H9 (cell line): Measurements from ENCODE around the gene DIAPH2. TPM values are rescaled to one million over a fixed set of nuclear protein-coding genes. Genes with fewer than 3 reads are reported as not detected.

Experiments
- DNase-seq: peaks from one replicate; pipeline ENCODE4 v3.0.0-alpha.2; 2017
- H2AFZ ChIP-seq: one replicate; pipeline ENCODE4 v1.6.1; 2013; ENCODE audit warnings: mild to moderate bottlenecking, low read length, control low read depth, moderate library complexity
- H2AK5ac ChIP-seq: 2 replicates; pipeline ENCODE4 v1.6.1; 2013; ENCODE audit warnings: low read length, control low read depth, mixed read lengths; ENCODE audit not compliant: insufficient read length
- H2BK120ac ChIP-seq: one replicate; pipeline ENCODE4 v1.6.1; 2013; ENCODE audit warnings: low read depth, mild to moderate bottlenecking, low read length, control low read depth, inconsistent platforms; ENCODE audit not compliant: poor library complexity, severe bottlenecking
- H2BK12ac ChIP-seq: 2 replicates; pipeline ENCODE4 v1.6.1; 2013; ENCODE audit warnings: low read length, control low read depth, mixed read lengths, low read depth; ENCODE audit not compliant: insufficient read length
- H2BK15ac ChIP-seq: 2 replicates; pipeline ENCODE4 v1.6.1; 2013; ENCODE audit warnings: low read depth, low read length, control low read depth
- H2BK20ac ChIP-seq: one replicate; pipeline ENCODE4 v1.6.1; 2013; ENCODE audit warnings: low read depth, mild to moderate bottlenecking, low read length, control low read depth, inconsistent platforms; ENCODE audit not compliant: poor library complexity, severe bottlenecking
- H2BK5ac ChIP-seq: 2 replicates; pipeline ENCODE4 v1.6.1; 2013; ENCODE audit warnings: low read length, control low read depth, mixed read lengths; ENCODE audit not compliant: insufficient read length
- H3K14ac ChIP-seq: 2 replicates; pipeline ENCODE4 v1.6.1; 2013; ENCODE audit warnings: low read length, control low read depth; ENCODE audit not compliant: insufficient read depth
- H3K18ac ChIP-seq: 2 replicates; pipeline ENCODE4 v1.6.1; 2013; ENCODE audit warnings: low read depth, mild to moderate bottlenecking, mixed read lengths, low read length, control low read depth; ENCODE audit not compliant: insufficient read length
- H3K23ac ChIP-seq: 2 replicates; pipeline ENCODE4 v1.6.1; 2013; ENCODE audit warnings: low read length, control low read depth, mixed read lengths, low read depth; ENCODE audit not compliant: insufficient read length
- H3K23me2 ChIP-seq: 2 replicates; pipeline ENCODE4 v1.6.1; 2013; ENCODE audit warnings: low read depth, mild to moderate bottlenecking, mixed read lengths, low read length, control low read depth; ENCODE audit not compliant: insufficient read length, poor library complexity, severe bottlenecking
- H3K27ac ChIP-seq: 2 replicates; pipeline ENCODE4 v1.5.1; 2013; ENCODE audit warnings: low read length, control low read depth, mixed read lengths, low read depth; ENCODE audit not compliant: insufficient read length
- H3K27me3 ChIP-seq: 2 replicates; pipeline ENCODE4 v1.6.1; 2013; ENCODE audit warnings: low read length, control low read depth, inconsistent platforms; ENCODE audit not compliant: insufficient read depth
- H3K4ac ChIP-seq: 2 replicates; pipeline ENCODE4 v1.6.1; 2013; ENCODE audit warnings: low read depth, mild to moderate bottlenecking, control low read depth, inconsistent platforms, low read length, moderate library complexity
- H3K4me1 ChIP-seq: 2 replicates; pipeline ENCODE4 v1.6.1; 2013; ENCODE audit warnings: low read length, control low read depth, inconsistent platforms; ENCODE audit not compliant: insufficient read depth
- H3K4me2 ChIP-seq: 2 replicates; pipeline ENCODE4 v1.6.1; 2013; ENCODE audit warnings: low read length, control low read depth, mixed read lengths; ENCODE audit not compliant: insufficient read length, insufficient read depth
- H3K56ac ChIP-seq: 2 replicates; pipeline ENCODE4 v1.6.1; 2013; ENCODE audit warnings: low read depth, mild to moderate bottlenecking, mixed read lengths, low read length, control low read depth; ENCODE audit not compliant: insufficient read length
- H3K79me1 ChIP-seq: 2 replicates; pipeline ENCODE4 v1.6.1; 2013; ENCODE audit warnings: low read depth, mild to moderate bottlenecking, moderate library complexity, low read length, control low read depth, inconsistent platforms; ENCODE audit not compliant: insufficient read depth, poor library complexity, severe bottlenecking
- H3K79me2 ChIP-seq: 2 replicates; pipeline ENCODE4 v1.6.1; 2013; ENCODE audit warnings: low read length, control low read depth, inconsistent platforms; ENCODE audit not compliant: insufficient read depth
- H3K9ac ChIP-seq: 2 replicates; pipeline ENCODE4 v1.6.1; 2013; ENCODE audit warnings: low read length, control low read depth, mixed read lengths; ENCODE audit not compliant: insufficient read length; ENCODE audit errors: extremely low read depth
- H3K9me3 ChIP-seq: one replicate; pipeline ENCODE4 v1.6.1; 2013; ENCODE audit warnings: low read depth, low read length, inconsistent platforms; ENCODE audit not compliant: control insufficient read depth
- H3T11ph ChIP-seq: one replicate; pipeline ENCODE4 v1.6.1; 2013; ENCODE audit warnings: mild to moderate bottlenecking, low read length, control low read depth, inconsistent platforms
- H4K20me1 ChIP-seq: one replicate; pipeline ENCODE4 v1.6.1; 2013; ENCODE audit not compliant: control insufficient read depth, insufficient read length, insufficient read depth
- H4K5ac ChIP-seq: 2 replicates; pipeline ENCODE4 v1.6.1; 2013; ENCODE audit warnings: low read depth, mild to moderate bottlenecking, mixed read lengths, low read length, control low read depth; ENCODE audit not compliant: insufficient read length
- H4K8ac ChIP-seq: replicated peaks from 2 replicates; pipeline ENCODE4 v1.6.1; 2013; ENCODE audit warnings: low read length, control low read depth, mixed read lengths, low read depth; ENCODE audit not compliant: insufficient read length
- H4K91ac ChIP-seq: 2 replicates; pipeline ENCODE4 v1.6.1; 2013; ENCODE audit warnings: low read depth, mild to moderate bottlenecking, moderate library complexity, mixed read lengths, low read length, control low read depth; ENCODE audit not compliant: insufficient read length
- H3K27ac Mint-ChIP-seq, 3 experiments: 2 replicates in 2 of 3; 3 replicates in 1 of 3; pipeline ENCODE4 v1.8.0; 2020 to 2021; ENCODE audit warnings: mixed read lengths in 3 of 3, mild to moderate bottlenecking in 1 of 3, moderate library complexity in 1 of 3
- H3K27me3 Mint-ChIP-seq: 2 replicates; pipeline ENCODE4 v1.8.0; 2021; ENCODE audit warnings: low read depth, mild to moderate bottlenecking, moderate library complexity, mixed read lengths
- H3K36me3 Mint-ChIP-seq, 3 experiments: 2 replicates in 2 of 3; 3 replicates in 1 of 3; pipeline ENCODE4 v1.8.0; 2020 to 2021; ENCODE audit warnings: low read depth in 3 of 3, mixed read lengths in 3 of 3; ENCODE audit not compliant: insufficient read depth in 1 of 3
- H3K4me1 Mint-ChIP-seq, 2 experiments: 2 replicates each; pipeline ENCODE4 v1.8.0; 2020; ENCODE audit warnings: mixed read lengths in 2 of 2
- H3K4me3 Mint-ChIP-seq, 2 experiments: 2 replicates in 1 of 2; 3 replicates in 1 of 2; pipeline ENCODE4 v1.8.0; 2020 to 2021; ENCODE audit warnings: mild to moderate bottlenecking in 2 of 2, mixed read lengths in 2 of 2, moderate library complexity in 1 of 2
- H3K9me3 Mint-ChIP-seq, 2 experiments: 2 replicates in 1 of 2; 3 replicates in 1 of 2; pipeline ENCODE4 v1.8.0; 2020; ENCODE audit warnings: mild to moderate bottlenecking in 2 of 2, mixed read lengths in 2 of 2, moderate library complexity in 1 of 2
- CTCF ChIP-seq: fragments of 200-600 bp; sonication (generic); conservative IDR thresholded peaks from 3 replicates; pipeline ENCODE4 v1.8.0; 2021; ENCODE audit warnings: antibody characterized with exemption, mild to moderate bottlenecking
- WGBS: extraction: QIAGEN DNeasy Blood & Tissue Kit; methylation state at CpG from one replicate; pipeline ENCODE4 v1.1.7; 2013; ENCODE audit warnings: missing lambda C conversion rate, low lambda C conversion rate, mixed read lengths; ENCODE audit not compliant: insufficient read length; ENCODE audit errors: extremely low coverage; 5-methylcytosine and 5-hydroxymethylcytosine counted together
- total RNA-seq: library from RNA; stranded (reverse); gene quantifications from 2 replicates; pipeline ENCODE4 v1.2.1, GENCODE V29; 2021

The DIAPH2 gene
- total RNA-seq, 1 experiment from 2014 or later: 45.4 TPM

GRCh38 chrX:97310373-97310772 lies 625.7 kb downstream of the DIAPH2 start:
- Histone ChIP-seq H3K14ac (peak overlapping the region; percentile 86; the same call in 1 of the 2 replicates), H2BK5ac (peak overlapping the region; percentile 9), H2AFZ (no peak overlapping the region), H3K79me2 (peaks cover 32% of the 10 kb centered on the region; the same call in 1 of the 2 replicates), H2BK12ac (no peak overlapping the region), H3K4me1 (peaks cover 3% of the 10 kb centered on the region; the same call in 1 of the 2 replicates), H3T11ph (peak overlapping the region; percentile 23), H3K23ac (no peak overlapping the region), H4K8ac (no peak overlapping the region), H2BK120ac (peak overlapping the region; percentile 75), H4K91ac (no peak overlapping the region), H3K23me2 (no peaks in the 10 kb centered on the region), H2AK5ac (peak overlapping the region; percentile 37), H4K20me1 (no peaks in the 10 kb centered on the region), H3K9ac (peak overlapping the region; percentile 88), H3K79me1 (peaks cover 2% of the 10 kb centered on the region), H4K5ac (no peak overlapping the region), H3K4me2 (peak overlapping the region; percentile 94), H3K56ac (no peak overlapping the region), H3K27ac (peak overlapping the region; percentile 90), H2BK20ac (no peak overlapping the region), H3K18ac (peak overlapping the region; percentile 71), H3K4ac (no peak overlapping the region; the same call in 1 of the 2 replicates), H2BK15ac (no peak overlapping the region), H3K27me3 (no peaks in the 10 kb centered on the region), H3K9me3 (no peaks in the 10 kb centered on the region)
- Mint-ChIP-seq H3K9me3 (0 out of 5 replicates have a peak, but pooled peaks cover 0 to 4% of the 10 kb centered on the region in 2 experiments), H3K4me1 (peaks cover 44 to 49% of the 10 kb centered on the region in 2 experiments), H3K36me3 (peaks cover 6 to 37% (median 26%) of the 10 kb centered on the region in 3 experiments; a peak in 6 of 7 replicates), H3K4me3 (peak overlapping the region; percentile 69 to 79), H3K27me3 (no peaks in the 10 kb centered on the region), H3K27ac (peak overlapping the region; percentile 93 to 100 (median 98))
- no CpG with 5 or more reads among the region's 8 CpGs for WGBS
- peak; percentile 72 for DNase-seq
- no peak for TF ChIP-seq CTCF
